ENCODE results near the gene NAA10.
A peak's percentile ranks its signal among the peaks of the same experiment; 100 is the strongest.

NAA10 gene

GRCh38 chrX:153887385-153887784 lies 47.5 kb downstream of the NAA10 start:
- 86% methylated on average over 6 of the region's 8 CpGs for WGBS

GRCh38 chrX:153886915-153887314 lies 47.9 kb downstream of the NAA10 start:
- DNase-seq: no peak
- H2BK15ac ChIP-seq (ENCODE audit: low read depth, poor library complexity, severe bottlenecking): no peak overlapping the region
- no peak overlapping the region for H2BK12ac ChIP-seq (ENCODE audit: low read length in 2 of 2)
- H3K4me2 ChIP-seq (ENCODE audit: low read length, poor library complexity, severe bottlenecking): peak overlapping the region; percentile 59
- no peak overlapping the region for H2AFZ ChIP-seq (ENCODE audit: low read depth, low read length)
- peak overlapping the region; percentile 8 for H2BK5ac ChIP-seq (ENCODE audit: low read depth, low read length, poor library complexity, severe bottlenecking)
- H3K27ac ChIP-seq (ENCODE audit: low read length, poor library complexity, severe bottlenecking): peak overlapping the region; percentile 83
- H3K36me3 ChIP-seq (ENCODE audit: control insufficient read depth in 1 of 2, insufficient read depth in 2 of 2, low read depth in 1 of 2, low read length in 2 of 2): peaks cover 0 to 13% of the 10 kb centered on the region in 2 experiments
- WGBS: 17% methylated on average over 13 of the region's 13 CpGs
- no peak overlapping the region for H4K8ac ChIP-seq (ENCODE audit: low read length)
- H4K91ac ChIP-seq (ENCODE audit: low read length): no peak overlapping the region
- H3K18ac ChIP-seq (ENCODE audit: low read depth in 1 of 2, low read length in 2 of 2): no peak overlapping the region
- H3K14ac ChIP-seq (ENCODE audit: low read length in 2 of 2): no peak overlapping the region
- H3K23ac ChIP-seq (ENCODE audit: low read length in 2 of 2): no peak overlapping the region
- H3K4me3 ChIP-seq (ENCODE audit: insufficient read depth in 1 of 2, low read depth in 1 of 2, low read length in 2 of 2): no peak overlapping the region
- H3K79me1 ChIP-seq (replicated peaks; ENCODE audit: low read length, poor library complexity, severe bottlenecking): no peaks in the 10 kb centered on the region
- H3K4me1 ChIP-seq (ENCODE audit: control insufficient read depth, insufficient read depth, low read depth, low read length): peaks cover 39% of the 10 kb centered on the region
- no peak overlapping the region for H2BK120ac ChIP-seq (ENCODE audit: low read depth, low read length)
- H3K27me3 ChIP-seq (ENCODE audit: control insufficient read depth in 1 of 2, insufficient read depth in 1 of 2, low read length in 2 of 2): peaks cover 0 to 80% of the 10 kb centered on the region in 2 experiments
- peak overlapping the region; percentile 66 for H2AK5ac ChIP-seq (ENCODE audit: low read length, severe bottlenecking)
- no peaks in the 10 kb centered on the region for H3K9me3 ChIP-seq (ENCODE audit: control insufficient read depth, low read length)
- H3K9ac ChIP-seq (ENCODE audit: low read length): no peak overlapping the region
- H3K4ac ChIP-seq (ENCODE audit: low read depth in 1 of 2, low read length in 2 of 2): no peak overlapping the region

More at GRCh38 chrX:153887385-153887784, 47.5 kb downstream of the NAA10 start:
- H2BK120ac ChIP-seq (ENCODE audit: low read depth, low read length): no peak overlapping the region
- H3K4me1 ChIP-seq (ENCODE audit: control insufficient read depth, insufficient read depth, low read depth, low read length): peaks cover 35% of the 10 kb centered on the region
- H3K23ac ChIP-seq (ENCODE audit: low read length in 2 of 2): no peak overlapping the region
- H2BK5ac ChIP-seq (ENCODE audit: low read depth, low read length, poor library complexity, severe bottlenecking): peak overlapping the region; percentile 8
- H3K36me3 ChIP-seq (ENCODE audit: control insufficient read depth in 1 of 2, insufficient read depth in 2 of 2, low read depth in 1 of 2, low read length in 2 of 2): peaks cover 0 to 13% of the 10 kb centered on the region in 2 experiments
- no peak overlapping the region for H3K4me3 ChIP-seq (ENCODE audit: insufficient read depth in 1 of 2, low read depth in 1 of 2, low read length in 2 of 2)
- H3K27ac ChIP-seq (ENCODE audit: low read length, poor library complexity, severe bottlenecking): peak overlapping the region; percentile 83
- H3K18ac ChIP-seq (ENCODE audit: low read depth in 1 of 2, low read length in 2 of 2): no peak overlapping the region
- no peak overlapping the region for H2BK12ac ChIP-seq (ENCODE audit: low read length in 2 of 2)
- H4K8ac ChIP-seq (ENCODE audit: low read length): no peak overlapping the region
- no peak for DNase-seq
- H3K9ac ChIP-seq (ENCODE audit: low read length): no peak overlapping the region
- H2AK5ac ChIP-seq (ENCODE audit: low read length, severe bottlenecking): peak overlapping the region; percentile 69
- no peak overlapping the region for H3K14ac ChIP-seq (ENCODE audit: low read length in 2 of 2)
- H2BK15ac ChIP-seq (ENCODE audit: low read depth, poor library complexity, severe bottlenecking): no peak overlapping the region
- H3K9me3 ChIP-seq (ENCODE audit: control insufficient read depth, low read length): no peaks in the 10 kb centered on the region
- no peak overlapping the region for H3K4ac ChIP-seq (ENCODE audit: low read depth in 1 of 2, low read length in 2 of 2)
- H3K4me2 ChIP-seq (ENCODE audit: low read length, poor library complexity, severe bottlenecking): no peak overlapping the region
- no peak overlapping the region for H4K91ac ChIP-seq (ENCODE audit: low read length)
- H3K79me1 ChIP-seq (replicated peaks; ENCODE audit: low read length, poor library complexity, severe bottlenecking): no peaks in the 10 kb centered on the region
- no peak overlapping the region for H2AFZ ChIP-seq (ENCODE audit: low read depth, low read length)
- H3K27me3 ChIP-seq (ENCODE audit: control insufficient read depth in 1 of 2, insufficient read depth in 1 of 2, low read length in 2 of 2): peaks cover 0 to 80% of the 10 kb centered on the region in 2 experiments

- H3K79me1 ChIP-seq (replicated peaks; ENCODE audit: low read length, poor library complexity, severe bottlenecking): no peaks in the 10 kb centered on the region
- H2AFZ ChIP-seq (ENCODE audit: low read depth, low read length): no peak within 1 kb of the TSS
- peak within 1 kb of the TSS; percentile 48 for H2BK15ac ChIP-seq (ENCODE audit: low read depth, poor library complexity, severe bottlenecking)
- H3K14ac ChIP-seq (ENCODE audit: low read length in 2 of 2): peak within 1 kb of the TSS in 1 of 2 experiments; percentile 32
- H3K36me3 ChIP-seq (ENCODE audit: control insufficient read depth in 1 of 2, insufficient read depth in 2 of 2, low read depth in 1 of 2, low read length in 2 of 2): peaks cover 0 to 14% of the 10 kb centered on the region in 2 experiments
- H3K23ac ChIP-seq (ENCODE audit: low read length in 2 of 2): peak within 1 kb of the TSS in 1 of 2 experiments; percentile 80
- peak within 1 kb of the TSS; percentile 66 for H2AK5ac ChIP-seq (ENCODE audit: low read length, severe bottlenecking)
- peak within 1 kb of the TSS in 1 of 2 experiments; percentile 65 for H3K4me3 ChIP-seq (ENCODE audit: insufficient read depth in 1 of 2, low read depth in 1 of 2, low read length in 2 of 2)
- H3K27me3 ChIP-seq (ENCODE audit: control insufficient read depth in 1 of 2, insufficient read depth in 1 of 2, low read length in 2 of 2): peaks cover 0 to 83% of the 10 kb centered on the region in 2 experiments
- H3K4me2 ChIP-seq (ENCODE audit: low read length, poor library complexity, severe bottlenecking): peak within 1 kb of the TSS; percentile 71
- H3K27ac ChIP-seq (ENCODE audit: low read length, poor library complexity, severe bottlenecking): peak within 1 kb of the TSS; percentile 80
- H3K18ac ChIP-seq (ENCODE audit: low read depth in 1 of 2, low read length in 2 of 2): peak within 1 kb of the TSS in 1 of 2 experiments; percentile 66
- no peak for DNase-seq
- peak within 1 kb of the TSS in 1 of 2 experiments; percentile 31 for H2BK12ac ChIP-seq (ENCODE audit: low read length in 2 of 2)
- H3K4me1 ChIP-seq (ENCODE audit: control insufficient read depth, insufficient read depth, low read depth, low read length): peaks cover 46% of the 10 kb centered on the region
- H2BK120ac ChIP-seq (ENCODE audit: low read depth, low read length): no peak within 1 kb of the TSS
- H4K91ac ChIP-seq (ENCODE audit: low read length): peak within 1 kb of the TSS; percentile 61
- H3K9me3 ChIP-seq (ENCODE audit: control insufficient read depth, low read length): no peaks in the 10 kb centered on the region
- H3K4ac ChIP-seq (ENCODE audit: low read depth in 1 of 2, low read length in 2 of 2): peak within 1 kb of the TSS in 1 of 2 experiments; percentile 41
- no peak within 1 kb of the TSS for H3K9ac ChIP-seq (ENCODE audit: low read length)
- H2BK5ac ChIP-seq (ENCODE audit: low read depth, low read length, poor library complexity, severe bottlenecking): no peak within 1 kb of the TSS
- no peak within 1 kb of the TSS for H4K8ac ChIP-seq (ENCODE audit: low read length)
- 24% methylated on average over 2 of the region's 94 CpGs for WGBS
Observed at GRCh38 chrX:153885968-153886903, 48.6 kb downstream of the NAA10 start, which contains the start of gene L1CAM. L1CAM (minus strand) TSS chrX:153886173; CDS start chrX:153875836, 10,337 bp downstream.

GRCh38 chrX:153885208-153885787 lies 49.5 kb downstream of the NAA10 start:
- 32% methylated on average over 9 of the region's 32 CpGs for WGBS
- no peak for DNase-seq

More at GRCh38 chrX:153885208-153885787, 49.5 kb downstream of the NAA10 start:
- Histone ChIP-seq H2BK120ac (ENCODE audit: low read depth, low read length) (no peak overlapping the region), H3K4me1 (ENCODE audit: control insufficient read depth, insufficient read depth, low read depth, low read length) (peaks cover 54% of the 10 kb centered on the region), H2AFZ (ENCODE audit: low read depth, low read length) (no peak overlapping the region), H2BK12ac (ENCODE audit: low read length in 2 of 2) (no peak overlapping the region), H3K4ac (ENCODE audit: low read depth in 1 of 2, low read length in 2 of 2) (peak overlapping the region in 1 of 2 experiments; percentile 41), H4K91ac (ENCODE audit: low read length) (peak overlapping the region; percentile 61), H2BK15ac (ENCODE audit: low read depth, poor library complexity, severe bottlenecking) (no peak overlapping the region), H4K8ac (ENCODE audit: low read length) (no peak overlapping the region), H3K9me3 (ENCODE audit: control insufficient read depth, low read length) (no peaks in the 10 kb centered on the region), H3K9ac (ENCODE audit: low read length) (no peak overlapping the region), H3K4me2 (ENCODE audit: low read length, poor library complexity, severe bottlenecking) (peak overlapping the region; percentile 71), H3K18ac (ENCODE audit: low read depth in 1 of 2, low read length in 2 of 2) (peak overlapping the region in 1 of 2 experiments; percentile 66), H2AK5ac (ENCODE audit: low read length, severe bottlenecking) (no peak overlapping the region), H2BK5ac (ENCODE audit: low read depth, low read length, poor library complexity, severe bottlenecking) (no peak overlapping the region), H3K23ac (ENCODE audit: low read length in 2 of 2) (peak overlapping the region in 1 of 2 experiments; percentile 80), H3K27ac (ENCODE audit: low read length, poor library complexity, severe bottlenecking) (no peak overlapping the region), H3K36me3 (ENCODE audit: control insufficient read depth in 1 of 2, insufficient read depth in 2 of 2, low read depth in 1 of 2, low read length in 2 of 2) (peaks cover 0 to 19% of the 10 kb centered on the region in 2 experiments), H3K79me1 (replicated peaks; ENCODE audit: low read length, poor library complexity, severe bottlenecking) (no peaks in the 10 kb centered on the region), H3K14ac (ENCODE audit: low read length in 2 of 2) (peak overlapping the region in 1 of 2 experiments; percentile 32), H3K4me3 (ENCODE audit: insufficient read depth in 1 of 2, low read depth in 1 of 2, low read length in 2 of 2) (peak overlapping the region in 1 of 2 experiments; percentile 65), H3K27me3 (ENCODE audit: control insufficient read depth in 1 of 2, insufficient read depth in 1 of 2, low read length in 2 of 2) (peaks cover 0 to 83% of the 10 kb centered on the region in 2 experiments)

Measured in mesenchymal stem cell (in vitro differentiated cells and primary cell).